ENCODE measurements around the gene CNTN4. TPM values are rescaled to one million over a fixed set of nuclear protein-coding genes. Genes with fewer than 3 reads are reported as not detected.
A peak's percentile ranks its signal among the peaks of the same experiment; 100 is the strongest.
"Not testable (repeated sequence)": the region's sequence is repeated elsewhere in the genome, so short reads cannot be mapped to it uniquely, and the experiment has no call there.

CNTN4 gene
- polyA plus RNA-seq, 1 donor: 2.6 TPM

DNA sequence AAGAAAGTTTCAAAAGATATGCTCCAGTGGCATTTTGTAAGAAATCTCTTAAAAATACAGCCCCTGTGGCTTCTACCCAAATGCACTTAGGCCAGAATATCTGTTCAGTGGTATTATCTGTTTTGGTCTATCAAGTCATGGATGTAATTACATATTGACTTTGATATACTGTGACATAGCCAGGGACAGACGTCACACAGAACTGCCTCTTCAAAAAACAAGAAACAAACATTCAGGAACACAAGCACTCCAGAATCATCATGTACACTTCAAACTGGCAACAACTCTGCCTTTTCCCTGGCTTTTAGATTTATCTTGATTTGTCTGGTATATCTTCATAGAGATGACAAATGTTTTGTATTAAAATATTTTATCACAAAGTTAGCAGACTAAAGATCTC, 771.2 kb downstream of the CNTN4 start:
- DNase-seq: no peak

- no peak for DNase-seq
Measured at GRCh38 chr3:2870724-2871333, 772.2 kb downstream of the CNTN4 start.

GRCh38 chr3:2872884-2873283, 774.2 kb downstream of the CNTN4 start:
- no peak for DNase-seq

GRCh38 chr3:2873986-2874385, 775.3 kb downstream of the CNTN4 start:
- no peak for DNase-seq

GRCh38 chr3:2875699-2876098, 777.0 kb downstream of the CNTN4 start:
- DNase-seq: no peak

DNA sequence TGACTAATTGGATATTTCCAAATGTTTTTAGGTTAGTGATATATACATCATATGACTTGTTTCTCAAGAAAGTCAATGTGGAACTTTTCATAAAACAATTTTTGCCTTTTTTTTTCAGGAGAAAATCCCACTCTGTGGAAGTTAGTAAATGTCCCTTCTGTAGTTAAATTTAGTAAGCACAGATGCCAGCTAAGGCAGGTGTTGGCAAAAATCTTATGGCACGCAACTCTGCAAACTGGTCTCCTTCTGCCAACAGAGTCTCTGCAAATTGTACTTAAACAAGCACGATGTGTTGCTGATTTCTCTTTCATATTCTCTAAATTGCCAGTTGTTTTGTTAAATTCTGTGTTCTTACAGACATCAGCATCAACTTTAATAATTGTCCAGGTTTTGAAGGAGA, 777.7 kb downstream of the CNTN4 start:
- no peak for DNase-seq

GRCh38 chr3:2879023-2879422, 780.4 kb downstream of the CNTN4 start:
- no peak for DNase-seq

DNA sequence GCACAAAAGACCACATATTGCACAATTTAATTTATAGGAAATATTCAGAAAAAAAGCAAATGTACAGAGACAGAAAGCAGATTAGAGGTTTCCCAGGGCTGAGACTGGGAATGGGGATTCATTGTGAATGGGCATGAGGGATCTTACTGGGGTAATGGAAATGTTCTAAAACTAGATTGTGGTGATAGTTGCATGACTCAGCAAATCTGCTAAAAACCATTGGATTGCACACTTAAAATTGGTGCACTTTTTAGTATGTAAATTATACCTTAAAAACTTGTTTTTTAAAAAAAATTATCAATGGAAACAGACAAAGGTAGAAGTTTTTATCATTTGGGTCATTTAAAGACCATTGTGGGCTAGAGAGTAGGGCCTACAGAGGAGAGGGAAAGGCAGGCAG, 780.9 kb downstream of the CNTN4 start:
- no peak for DNase-seq

GRCh38 chr3:2880218-2880756, 781.6 kb downstream of the CNTN4 start:
- no peak for DNase-seq

DNA sequence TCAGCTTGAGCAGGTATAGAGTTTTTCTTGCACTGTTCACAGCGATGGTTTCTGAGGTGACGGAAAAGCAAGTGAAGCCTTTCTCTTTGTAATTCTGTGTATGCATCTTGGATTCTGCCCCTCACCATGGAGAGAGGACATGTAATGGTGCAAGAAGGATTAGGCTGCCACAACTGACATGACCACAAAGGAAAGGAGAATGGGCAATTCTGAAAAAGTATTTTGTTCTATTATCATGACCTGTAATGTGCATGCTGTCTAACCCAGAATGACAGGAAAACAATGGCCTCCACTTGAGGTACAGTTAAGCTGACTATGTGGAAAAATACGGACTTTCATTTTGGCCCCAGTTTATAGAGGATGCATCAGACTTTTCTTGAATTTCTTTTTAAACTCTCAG, 784.6 kb downstream of the CNTN4 start:
- DNase-seq: no peak

- no peak for DNase-seq
Measured at GRCh38 chr3:2888592-2888991, 789.9 kb downstream of the CNTN4 start.

- DNase-seq: peak; percentile 33
Measured at GRCh38 chr3:2889736-2890135, 791.1 kb downstream of the CNTN4 start.

DNA sequence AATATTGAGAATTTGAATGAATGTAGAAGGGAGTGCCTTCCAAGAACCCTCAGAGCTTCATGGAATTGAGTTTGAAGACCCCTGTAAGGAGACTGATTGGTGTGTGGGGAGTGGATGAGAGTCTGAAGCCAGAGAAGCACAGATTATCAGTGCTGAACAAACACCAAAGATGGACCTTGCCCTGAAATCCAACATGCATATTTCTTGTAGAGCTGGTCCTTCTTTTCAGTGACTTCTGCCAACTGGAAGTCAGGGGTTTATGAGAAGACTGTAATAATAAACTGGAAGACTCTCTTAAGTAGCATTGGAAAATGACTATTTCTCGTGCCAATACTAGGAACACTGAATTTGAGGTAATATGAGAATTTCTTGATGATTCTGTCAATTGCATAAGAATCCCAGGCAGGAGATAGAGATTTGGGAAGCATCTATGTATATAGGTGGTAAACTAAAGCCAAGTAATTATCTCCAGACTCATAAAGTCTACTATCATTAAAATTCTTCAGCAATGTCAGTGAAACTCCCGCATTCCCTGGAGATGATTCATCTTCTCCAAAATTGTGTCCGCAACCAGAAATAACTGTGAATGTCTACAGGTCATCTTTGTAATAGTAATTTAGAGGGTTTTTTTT, 797.8 kb downstream of the CNTN4 start:
- peak; percentile 38 for DNase-seq

DNA sequence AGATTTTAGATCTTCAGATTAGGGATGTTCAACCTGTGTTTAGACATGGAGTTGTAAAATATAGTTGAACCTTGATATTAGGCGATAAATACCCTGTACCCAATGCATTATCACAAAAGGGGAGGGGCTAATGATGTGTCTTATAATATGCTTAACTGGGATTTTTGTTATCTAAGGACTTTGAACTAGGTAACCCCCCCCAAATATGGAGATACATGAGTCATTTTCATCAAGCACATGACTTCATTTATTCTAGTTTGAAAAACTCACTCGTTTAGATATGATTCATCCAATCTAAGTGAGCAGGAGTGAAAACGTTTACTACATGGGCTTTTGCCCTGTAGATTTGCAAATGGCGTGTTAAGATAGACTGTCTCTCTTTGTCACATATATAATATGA, 799.2 kb downstream of the CNTN4 start:
- DNase-seq: no peak

GRCh38 chr3:2898591-2899353, 800.1 kb downstream of the CNTN4 start:
- DNase-seq: no peak

- no peak for DNase-seq
Measured at GRCh38 chr3:2904054-2904453, 805.4 kb downstream of the CNTN4 start.

GRCh38 chr3:2908693-2909351, 810.2 kb downstream of the CNTN4 start:
- DNase-seq: no peak

GRCh38 chr3:2910997-2911396, 812.3 kb downstream of the CNTN4 start:
- DNase-seq: no peak

GRCh38 chr3:2915826-2916225, 817.2 kb downstream of the CNTN4 start:
- DNase-seq: no peak

DNA sequence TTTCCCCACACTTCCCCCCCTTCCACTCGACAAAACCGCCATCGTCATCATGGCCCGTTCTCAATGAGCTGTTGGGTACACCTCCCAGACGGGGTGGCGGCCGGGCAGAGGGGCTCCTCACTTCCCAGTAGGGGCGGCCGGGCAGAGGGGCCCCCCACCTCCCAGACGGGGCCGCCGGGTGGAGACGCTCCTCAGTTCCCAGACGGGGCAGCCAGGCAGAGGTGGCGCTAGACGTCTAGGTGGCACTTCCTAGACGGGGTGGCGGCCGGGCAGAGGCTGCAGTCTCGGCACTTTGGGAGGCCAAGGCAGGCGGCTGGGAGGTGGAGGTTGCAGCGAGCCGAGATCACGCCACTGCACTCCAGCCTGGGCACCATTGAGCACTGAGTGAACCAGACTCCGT, 818.0 kb downstream of the CNTN4 start:
- not testable (repeated sequence) for DNase-seq

- no peak for DNase-seq
Measured at GRCh38 chr3:2920103-2920502, 821.4 kb downstream of the CNTN4 start.

DNA sequence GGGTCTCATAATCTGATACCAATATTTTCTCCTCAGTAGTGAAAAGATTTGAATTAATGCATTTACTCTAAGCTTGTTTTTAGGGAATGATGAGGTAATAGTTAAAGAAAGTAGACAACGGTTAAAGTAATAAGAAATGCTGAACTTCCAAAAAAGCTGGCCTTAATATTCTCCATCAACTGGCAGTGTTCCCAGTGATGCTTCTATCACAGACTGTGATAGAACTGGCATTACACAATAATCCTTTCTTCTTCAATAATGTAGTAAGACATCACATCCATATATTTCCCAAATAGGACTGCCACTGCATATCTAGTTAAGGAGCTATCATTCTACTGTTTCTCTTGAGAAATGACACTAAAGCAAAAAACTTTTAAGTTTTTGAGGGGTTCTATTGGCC, 822.8 kb downstream of the CNTN4 start:
- DNase-seq: no peak

DNA sequence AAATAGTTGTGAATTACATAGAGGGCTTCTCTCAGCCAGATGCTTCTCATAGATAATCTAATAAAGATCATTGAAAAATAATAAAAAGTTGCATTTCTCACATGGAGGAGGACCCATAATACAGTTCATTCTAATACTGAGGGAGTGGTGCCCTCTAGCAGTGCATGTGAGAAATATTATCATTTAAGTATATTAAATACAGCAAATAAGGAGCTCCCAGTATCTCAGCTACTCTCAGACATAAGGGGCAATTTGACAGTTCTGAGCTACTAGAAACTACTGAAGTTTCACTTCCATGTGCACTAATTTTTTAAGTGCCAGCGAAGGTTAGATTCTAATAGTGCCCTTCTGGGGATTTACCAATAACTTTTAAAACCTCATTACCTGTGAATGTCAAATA, 823.2 kb downstream of the CNTN4 start:
- peak; percentile 23 for DNase-seq

All from hindlimb muscle (tissue), 1 donor.